Vagina (tissue), 2 donors: ENCODE data around the gene SLC22A4.

Experiments
- CTCF ChIP-seq, 3 experiments: fragments of 450-650 bp in 2 of 3; fragments of 200-600 bp in 1 of 3; sonication (generic) in 1 of 3; IDR thresholded peaks; one replicate each; pipeline ENCODE4 v1.5.1; 2017 to 2019; ENCODE audit warnings: antibody characterized with exemption in 3 of 3, mild to moderate bottlenecking in 2 of 3, moderate library complexity in 2 of 3
- POLR2A ChIP-seq, 2 donors: fragments of 450-650 bp; IDR thresholded peaks; one replicate each; pipeline ENCODE4 v1.6.1; 2017; ENCODE audit warnings: antibody characterized with exemption in 2 of 2, mild to moderate bottlenecking in 2 of 2, moderate library complexity in 2 of 2
- POLR2AphosphoS5 ChIP-seq, 2 donors: sonication (generic); formaldehyde crosslinking; IDR thresholded peaks; one replicate each; pipeline ENCODE4 v1.9.0; 2017; ENCODE audit warnings: antibody characterized with exemption in 2 of 2, mild to moderate bottlenecking in 2 of 2, low read depth in 1 of 2; ENCODE audit not compliant: insufficient read depth in 1 of 2

- no peak for TF ChIP-seq CTCF (IDR thresholded peaks at IDR 0.05)
- TF ChIP-seq POLR2A (IDR thresholded peaks at IDR 0.05), result no peak
- no peak for TF ChIP-seq POLR2AphosphoS5 (IDR thresholded peaks at IDR 0.05; ENCODE audit: insufficient read depth in 1 of 2, low read depth in 1 of 2)
Measured at GRCh38 chr5:132362086-132362485, 67.9 kb downstream of the SLC22A4 start.
